Stimulated activated CD4-positive, alpha-beta T cell treated with anti-CD3 and anti-CD28 coated beads, Interleukin-12 subunit alpha, Interleukin-12 subunit beta, amount 100 ng/mL, for 24 hours (primary cell): ENCODE results near the gene SMKR1.
A peak's percentile ranks its signal among the peaks of the same experiment; 100 is the strongest.
"Not testable (repeated sequence)": the region's sequence is repeated elsewhere in the genome, so short reads cannot be mapped to it uniquely, and the experiment has no call there.

ENCODE experiments used
- DNase-seq, 2 experiments: peaks; one replicate each; pipeline ENCODE4 v3.0.0-alpha.2; 2020; ENCODE audit warnings: low read depth in 2 of 2

Gene SMKR1

DNA sequence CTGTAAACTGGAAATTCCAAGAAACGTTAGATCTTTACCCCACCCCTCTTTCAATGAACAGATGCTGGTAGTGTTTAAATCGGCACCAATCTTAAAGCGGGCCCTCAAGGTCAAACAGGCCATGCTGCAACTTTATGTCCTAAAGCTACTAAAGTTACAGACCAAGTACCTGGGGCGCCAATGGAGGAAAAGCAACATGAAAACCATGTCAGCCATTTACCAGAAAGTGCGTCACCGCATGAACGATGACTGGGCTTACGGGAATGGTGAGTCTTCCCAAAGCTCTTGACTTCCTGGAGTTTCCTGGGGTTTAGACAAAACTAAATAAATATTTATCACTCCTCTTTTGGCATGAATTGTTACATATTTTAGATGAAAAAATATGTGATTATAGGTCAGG, 19.6 kb upstream of the SMKR1 start:
- no peak for DNase-seq

DNA sequence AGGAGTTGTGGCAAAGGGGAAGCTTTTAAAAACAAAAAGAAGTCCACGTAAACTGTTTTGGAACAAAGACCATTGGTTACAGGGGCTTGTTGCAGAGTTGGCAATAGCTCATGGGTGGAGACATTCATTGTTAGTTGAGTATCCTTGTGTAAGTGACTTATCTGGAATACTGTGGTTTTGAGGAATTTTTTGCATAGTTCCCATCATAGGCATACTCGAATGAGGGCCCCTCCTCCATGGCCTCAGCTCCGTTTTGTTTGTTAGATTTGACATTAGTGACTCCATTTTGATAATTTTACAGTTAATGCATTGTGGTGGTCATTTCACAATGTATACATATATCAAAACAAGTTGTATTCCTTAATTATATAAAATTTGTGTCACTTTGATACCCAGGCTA, 12.8 kb upstream of the SMKR1 start:
- DNase-seq: no peak

GRCh38 chr7:129492391-129492790, 9.9 kb upstream of the SMKR1 start:
- DNase-seq: no peak

DNA sequence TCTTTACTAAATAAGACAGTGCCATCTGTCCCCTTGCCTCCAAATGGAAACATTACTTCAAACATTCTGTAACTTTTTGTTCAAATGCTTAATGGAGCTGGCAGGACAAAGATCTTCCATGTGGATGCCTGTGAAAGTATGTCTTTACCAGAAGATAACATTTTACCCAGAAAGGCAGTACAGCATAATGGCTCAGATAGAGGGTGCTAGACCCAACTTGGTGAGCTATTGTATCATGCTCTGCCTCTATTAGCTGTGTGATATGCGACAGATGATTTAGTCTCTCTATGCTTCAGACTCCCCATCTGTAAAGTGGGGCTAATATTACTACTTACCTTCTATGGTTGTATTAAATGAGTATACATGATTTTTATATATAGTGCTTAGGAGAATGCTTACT, 8.8 kb upstream of the SMKR1 start:
- no peak for DNase-seq

- no peak for DNase-seq
These were observed 8.3 kb upstream of the SMKR1 start for GRCh38 chr7:129494041-129494440.

GRCh38 chr7:129495987-129496386, 6.3 kb upstream of the SMKR1 start:
- no peak for DNase-seq

DNA sequence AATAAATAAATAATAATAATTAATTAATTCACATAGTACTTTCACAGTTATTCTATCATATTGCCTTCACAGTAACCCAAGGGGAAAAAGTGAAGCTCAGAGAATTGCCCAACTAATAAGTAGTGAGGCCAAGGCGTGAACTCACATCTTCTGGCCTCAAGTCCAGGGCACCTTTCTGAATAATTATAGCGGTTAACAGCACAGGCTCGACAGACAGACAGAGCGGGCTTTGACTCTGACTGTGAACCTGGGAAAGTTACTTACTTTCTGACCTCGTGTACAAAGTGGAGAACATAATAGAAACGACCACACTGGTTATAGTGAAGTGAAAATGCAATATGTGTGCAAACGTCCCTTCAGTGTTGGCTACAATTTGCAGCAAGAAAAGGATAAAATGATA, 5.7 kb upstream of the SMKR1 start:
- no peak for DNase-seq

DNA sequence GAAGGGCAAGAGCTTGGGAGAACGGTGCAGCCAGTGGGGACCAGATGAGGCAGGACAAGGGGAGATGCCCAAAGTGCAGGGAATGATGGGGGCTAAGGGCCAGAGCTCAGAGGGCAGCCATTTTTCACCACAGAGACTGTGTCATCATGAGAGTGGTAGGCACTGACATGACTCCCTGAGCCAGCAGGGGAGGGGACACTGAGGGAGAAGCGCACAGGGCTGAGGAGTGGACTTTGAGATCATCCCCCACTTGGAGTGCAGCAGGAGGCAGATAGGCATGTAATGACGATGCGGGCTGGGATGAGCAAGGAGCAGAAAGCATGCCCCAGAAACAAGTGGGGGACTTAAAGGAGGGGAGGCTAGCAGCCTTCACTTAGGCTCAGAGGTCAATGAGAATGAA, 5.2 kb upstream of the SMKR1 start:
- DNase-seq: no peak

DNA sequence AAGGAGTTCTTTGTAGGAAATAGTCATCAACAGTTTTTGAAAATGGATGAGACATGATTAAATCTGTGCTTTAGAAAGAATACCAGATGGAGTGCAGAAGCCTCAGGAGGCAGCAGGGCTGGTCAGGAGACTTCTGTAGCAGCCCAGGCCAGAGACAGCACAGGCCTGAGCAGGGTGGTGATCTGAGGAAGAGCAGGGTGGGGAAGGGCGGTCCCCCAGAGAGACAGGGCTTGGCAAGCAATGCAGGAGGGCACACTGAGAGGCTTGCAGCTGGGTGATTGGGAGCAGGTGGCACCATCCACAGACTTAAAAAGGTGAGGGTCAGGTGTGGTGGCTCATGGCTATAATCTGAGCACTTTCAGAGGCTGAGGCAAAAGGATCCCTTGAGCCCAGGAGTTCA, 4.3 kb upstream of the SMKR1 start:
- DNase-seq: no peak

DNA sequence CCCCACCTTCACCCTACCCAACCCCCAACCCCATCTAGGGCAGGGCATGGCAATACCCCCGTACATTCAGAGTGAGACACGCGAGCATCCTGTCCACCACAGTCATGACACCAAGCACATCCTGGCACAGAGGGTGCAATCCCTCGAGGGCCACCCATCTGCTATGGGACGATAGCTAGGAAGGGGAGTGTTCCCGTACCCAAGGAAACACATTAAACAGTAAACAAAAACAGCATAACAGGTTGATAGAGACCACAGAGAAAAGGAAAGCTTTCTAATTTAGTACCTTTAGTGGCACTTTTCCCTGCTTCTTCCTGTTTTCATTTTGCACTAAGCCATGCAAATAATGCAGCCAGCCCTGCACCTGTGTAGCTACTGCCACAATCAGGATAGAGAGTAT, 2.3 kb upstream of the SMKR1 start:
- no peak for DNase-seq

GRCh38 chr7:129502708-129503685, 666 bp downstream of the SMKR1 start:
- DNase-seq: peak in 1 of 2 experiments; percentile 7

DNA sequence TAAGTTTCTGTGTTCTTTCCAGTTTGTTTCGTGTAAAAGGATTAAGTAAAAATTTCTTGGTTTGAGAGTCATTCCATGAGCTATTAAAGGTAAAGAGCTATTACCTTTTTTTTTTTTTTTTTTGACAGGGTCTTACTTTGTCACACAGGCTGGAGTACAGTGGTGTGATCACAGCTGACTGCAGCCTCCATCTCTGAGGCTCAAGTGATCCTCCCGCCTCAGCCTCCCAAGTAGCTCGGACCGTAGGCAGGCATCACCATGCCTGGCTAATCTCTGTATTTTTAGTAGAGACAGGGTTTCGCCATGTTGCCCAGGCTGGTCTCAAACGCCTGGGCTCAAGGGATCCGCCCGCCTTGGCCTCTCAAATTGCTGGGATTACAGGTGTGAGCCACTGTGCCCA, 1.4 kb downstream of the SMKR1 start:
- no peak for DNase-seq

DNA sequence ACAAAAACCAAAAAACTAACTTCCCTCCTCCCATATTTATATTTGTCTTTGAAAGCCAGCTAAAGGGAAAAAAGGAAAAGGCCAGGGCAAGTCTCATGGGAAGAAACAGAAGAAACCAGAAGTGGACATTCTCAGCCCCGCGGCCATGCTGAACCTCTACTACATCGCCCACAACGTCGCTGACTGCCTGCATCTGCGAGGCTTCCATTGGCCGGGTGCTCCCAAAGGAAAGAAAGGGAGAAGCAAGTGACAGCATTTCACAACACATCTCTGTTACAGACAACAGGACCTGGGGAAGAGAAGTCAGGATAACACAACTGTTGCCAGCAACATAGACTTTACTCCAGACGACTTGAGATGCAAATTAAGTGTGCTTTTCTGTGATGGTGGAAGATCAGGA, 9.9 kb downstream of the SMKR1 start:
- no peak for DNase-seq

- DNase-seq: no peak
These were observed 11.2 kb downstream of the SMKR1 start for GRCh38 chr7:129513546-129513945.

GRCh38 chr7:129514683-129515082, 12.4 kb downstream of the SMKR1 start:
- no peak for DNase-seq

DNA sequence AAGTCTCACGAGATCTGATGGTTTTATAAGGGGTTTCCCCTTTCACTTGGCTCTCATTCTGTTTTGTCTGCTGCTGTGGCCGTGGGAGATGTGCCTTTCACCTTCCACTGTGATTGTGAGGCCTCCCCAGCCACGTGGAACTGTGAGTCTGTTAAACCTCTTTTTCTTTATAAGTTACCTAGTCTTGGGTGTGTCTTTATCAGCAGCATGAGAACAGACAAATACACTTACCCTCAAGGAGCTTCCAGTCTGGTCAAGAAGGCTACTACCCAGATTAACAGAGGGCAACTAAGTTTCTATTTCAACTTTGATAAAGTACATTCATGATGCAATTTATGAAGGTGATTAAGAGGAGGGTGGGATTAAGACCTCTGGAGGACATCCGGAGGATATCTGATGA, 13.1 kb downstream of the SMKR1 start:
- no peak for DNase-seq

DNA sequence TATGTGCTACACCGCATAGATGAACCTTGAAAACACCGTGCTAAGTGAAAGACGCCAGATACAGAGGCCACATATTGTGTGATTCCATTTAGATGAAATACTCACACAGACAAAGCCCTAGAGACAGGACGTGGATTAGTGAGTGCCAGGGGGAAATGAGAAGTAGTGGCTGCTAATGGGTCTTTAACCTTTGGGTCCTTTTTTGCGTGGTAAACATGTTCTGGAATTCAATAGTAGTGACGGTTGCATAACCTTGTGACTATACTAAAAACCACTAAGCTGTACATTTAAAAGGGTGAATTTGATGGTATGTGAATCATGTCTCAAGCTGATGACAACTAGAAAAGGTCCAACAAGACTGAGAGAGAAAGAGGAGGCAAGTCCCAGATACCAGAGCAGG, 15.6 kb downstream of the SMKR1 start:
- no peak for DNase-seq

- no peak for DNase-seq
These were observed 17.1 kb downstream of the SMKR1 start for GRCh38 chr7:129519464-129519863.

GRCh38 chr7:129522088-129522970, 20.0 kb downstream of the SMKR1 start:
- no peak for DNase-seq

- no peak for DNase-seq
These were observed 20.6 kb downstream of the SMKR1 start for GRCh38 chr7:129522971-129523340.

- DNase-seq: no peak
These were observed 21.6 kb downstream of the SMKR1 start for GRCh38 chr7:129523924-129524323.

DNA sequence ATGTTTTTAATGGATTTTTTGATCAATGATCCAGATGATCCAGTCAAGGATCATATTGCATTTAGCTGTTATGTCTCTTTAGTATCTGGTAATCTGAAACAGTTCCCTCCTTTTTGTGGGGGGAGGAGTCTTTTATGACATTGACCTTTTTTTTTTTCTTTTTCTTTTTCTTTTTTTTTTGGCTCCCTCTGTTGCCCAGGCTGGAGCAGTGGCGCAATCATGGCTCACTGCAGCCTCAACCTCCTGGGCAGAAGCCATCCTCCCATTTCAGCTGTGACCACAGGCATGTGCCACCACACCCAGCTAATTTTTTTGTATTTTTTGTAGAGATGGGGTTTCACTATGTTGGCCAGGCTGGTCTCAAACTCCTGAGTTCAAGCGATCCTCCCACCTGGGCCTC, 22.1 kb downstream of the SMKR1 start:
- DNase-seq: not testable (repeated sequence)
